ENCODE measurements around the gene SOX13. TPM values are rescaled to one million over a fixed set of nuclear protein-coding genes. Genes with fewer than 3 reads are reported as not detected.

Gene SOX13
- total RNA-seq, 2 experiments from 2014 or later = 0.10 to 0.17 TPM

DNA sequence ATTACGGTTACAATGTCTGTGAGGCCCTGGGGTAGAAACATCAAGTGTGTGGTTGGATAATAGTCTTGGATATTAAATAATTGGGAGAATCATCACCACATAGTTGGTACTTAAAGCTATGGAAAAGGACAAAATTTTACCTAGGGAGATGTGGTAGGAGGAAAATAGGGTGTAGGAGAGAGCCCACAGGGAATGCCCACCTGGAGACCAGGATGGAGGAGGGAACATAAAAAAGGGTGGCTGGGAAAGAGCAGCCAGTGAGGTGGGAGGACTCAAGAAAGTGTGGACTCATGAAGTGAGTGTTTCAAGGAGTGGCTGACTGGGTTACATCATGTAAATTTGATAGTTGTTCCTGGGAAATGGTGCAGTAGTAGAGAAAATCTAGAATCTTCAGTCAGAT lies 3.0 kb upstream of the SOX13 start:
- H3K9me3 Mint-ChIP-seq = no peaks in the 10 kb centered on the region
- intact Hi-C loops (cut with micrococcal nuclease) = no loop called here
- H3K27me3 Mint-ChIP-seq (ENCODE audit: low read depth) = peaks cover 36% of the 10 kb centered on the region
- no peak for DNase-seq
- H3K4me3 Mint-ChIP-seq = no peak overlapping the region
- peaks cover 18% of the 10 kb centered on the region for H3K4me1 Mint-ChIP-seq (ENCODE audit: low read depth)
- H3K27ac Mint-ChIP-seq = no peak overlapping the region
- CTCF ChIA-PET = interaction anchor here (1.1 kb wide), 2 partner anchors 70 to 137 kb away, joined by 3 to 6 read pairs; no protein-coding TSS in a partner anchor
- H3K36me3 Mint-ChIP-seq (ENCODE audit: low read depth) = no peaks in the 10 kb centered on the region

GRCh38 chr1:204070895-204071294 lies 2.0 kb upstream of the SOX13 start:
- Mint-ChIP-seq H3K27ac (no peak overlapping the region), H3K4me1 (ENCODE audit: low read depth) (peaks cover 19% of the 10 kb centered on the region), H3K9me3 (no peaks in the 10 kb centered on the region), H3K4me3 (no peak overlapping the region), H3K27me3 (ENCODE audit: low read depth) (peaks cover 46% of the 10 kb centered on the region), H3K36me3 (ENCODE audit: low read depth) (no peaks in the 10 kb centered on the region)
- CTCF ChIA-PET = interaction anchor here (0.5 to 1.1 kb wide), 4 partner anchors 11 to 199 kb away, joined by 3 to 6 read pairs (median 4); no protein-coding TSS in a partner anchor
- intact Hi-C loops (cut with micrococcal nuclease) = no loop called here
- no peak for DNase-seq

GRCh38 chr1:204073837-204074273 lies 940 bp downstream of the SOX13 start:
- H3K4me3 Mint-ChIP-seq = peak overlapping the region; percentile 60
- CTCF ChIA-PET = no interaction called here

GRCh38 chr1:204074274-204075138 lies 1.6 kb downstream of the SOX13 start:
- Mint-ChIP-seq H3K36me3 (ENCODE audit: low read depth) (no peaks in the 10 kb centered on the region), H3K4me1 (ENCODE audit: low read depth) (peaks cover 18% of the 10 kb centered on the region), H3K27ac (no peak overlapping the region), H3K4me3 (peak overlapping the region; percentile 60), H3K9me3 (no peaks in the 10 kb centered on the region), H3K27me3 (ENCODE audit: low read depth) (peaks cover 65% of the 10 kb centered on the region)
- CTCF ChIA-PET = no interaction called here
- peak; percentile 8 for DNase-seq
- intact Hi-C loops (cut with micrococcal nuclease) = no loop called here

More at GRCh38 chr1:204073837-204074273, 940 bp downstream of the SOX13 start:
- no peak overlapping the region for H3K27ac Mint-ChIP-seq
- peaks cover 18% of the 10 kb centered on the region for H3K4me1 Mint-ChIP-seq (ENCODE audit: low read depth)
- H3K36me3 Mint-ChIP-seq (ENCODE audit: low read depth) = no peaks in the 10 kb centered on the region
- peaks cover 65% of the 10 kb centered on the region for H3K27me3 Mint-ChIP-seq (ENCODE audit: low read depth)
- H3K9me3 Mint-ChIP-seq = no peaks in the 10 kb centered on the region
- intact Hi-C loops (cut with micrococcal nuclease) = no loop called here
- DNase-seq = no peak

GRCh38 chr1:204075139-204075521 lies 2.2 kb downstream of the SOX13 start:
- H3K27me3 Mint-ChIP-seq (ENCODE audit: low read depth) = peaks cover 65% of the 10 kb centered on the region
- intact Hi-C loops (cut with micrococcal nuclease) = no loop called here
- no peak overlapping the region for H3K27ac Mint-ChIP-seq
- DNase-seq = no peak
- H3K36me3 Mint-ChIP-seq (ENCODE audit: low read depth) = no peaks in the 10 kb centered on the region
- no peaks in the 10 kb centered on the region for H3K9me3 Mint-ChIP-seq
- H3K4me3 Mint-ChIP-seq = peak overlapping the region; percentile 48
- H3K4me1 Mint-ChIP-seq (ENCODE audit: low read depth) = peaks cover 18% of the 10 kb centered on the region
- CTCF ChIA-PET = no interaction called here

DNA sequence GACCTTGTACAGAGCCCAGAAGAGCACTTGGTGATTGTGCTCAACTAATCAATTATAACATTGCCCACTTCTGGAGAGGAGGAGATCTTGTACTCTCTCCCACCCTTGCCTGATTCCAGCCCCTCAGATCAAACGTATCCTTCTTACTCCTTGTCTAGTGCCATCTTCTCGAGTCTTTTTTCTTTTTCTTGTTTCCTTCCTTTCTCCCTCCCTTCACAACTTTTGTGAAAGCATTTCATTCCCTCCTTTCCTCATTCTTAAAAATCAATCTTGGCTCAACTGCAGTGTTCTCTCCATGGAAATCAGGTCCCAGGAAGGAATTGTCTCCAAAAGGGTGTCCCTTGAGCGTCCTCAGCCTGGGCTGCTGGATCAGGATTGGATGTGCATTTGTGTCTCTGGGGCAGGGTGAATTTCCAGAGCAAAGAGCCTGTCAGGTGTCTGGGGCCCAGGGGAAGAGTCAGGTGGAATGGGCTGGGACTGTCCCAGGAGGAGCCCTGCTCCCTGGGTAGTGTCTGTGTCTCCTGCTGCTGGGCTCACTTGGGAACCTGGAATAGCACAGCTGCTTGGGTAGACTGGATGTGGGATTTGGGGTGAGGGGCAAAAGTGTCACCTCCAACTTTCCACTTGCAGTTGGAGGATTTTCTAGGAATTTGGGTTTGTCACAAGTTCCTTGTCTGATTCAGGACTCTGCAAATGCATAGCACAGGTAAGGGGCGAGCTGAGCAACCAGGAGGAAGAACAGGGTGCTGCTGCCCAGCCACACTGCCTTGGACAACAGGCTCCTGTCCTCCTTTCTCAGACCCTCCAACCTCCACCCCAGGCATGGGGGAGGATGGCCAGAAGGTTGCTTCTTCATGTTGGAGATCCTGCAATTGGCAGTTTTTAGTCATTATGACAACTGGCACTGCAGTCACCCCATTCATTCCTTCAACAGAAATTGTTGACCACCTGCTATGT lies 3.3 kb downstream of the SOX13 start:
- no peak for DNase-seq
- no peak overlapping the region for H3K27ac Mint-ChIP-seq
- CTCF ChIA-PET = no interaction called here
- no peaks in the 10 kb centered on the region for H3K36me3 Mint-ChIP-seq (ENCODE audit: low read depth)
- no peak overlapping the region for H3K4me3 Mint-ChIP-seq
- H3K4me1 Mint-ChIP-seq (ENCODE audit: low read depth) = peaks cover 18% of the 10 kb centered on the region
- no peaks in the 10 kb centered on the region for H3K9me3 Mint-ChIP-seq
- peaks cover 61% of the 10 kb centered on the region for H3K27me3 Mint-ChIP-seq (ENCODE audit: low read depth)
- intact Hi-C loops (cut with micrococcal nuclease) = no loop called here

DNA sequence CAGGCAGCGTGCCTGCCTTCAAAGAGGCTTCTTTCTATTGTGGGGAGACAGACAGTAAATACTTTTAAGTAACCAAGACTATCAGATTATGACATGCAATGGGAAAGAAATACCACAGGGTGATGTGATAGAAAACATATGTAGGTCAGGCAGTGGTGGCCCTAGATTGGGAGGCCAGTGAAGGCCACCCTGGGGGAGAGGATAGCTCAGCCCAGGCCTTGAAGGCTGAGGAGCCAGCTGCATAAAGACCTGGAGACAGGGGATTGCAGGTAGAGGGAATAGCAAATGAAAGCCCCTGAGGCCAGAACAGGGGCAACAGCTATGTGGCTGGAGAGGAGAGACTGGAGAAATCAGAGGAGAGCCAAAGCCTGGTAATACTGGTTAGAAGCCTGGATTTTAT lies 4.0 kb downstream of the SOX13 start:
- Mint-ChIP-seq H3K27ac (no peak overlapping the region), H3K4me3 (no peak overlapping the region), H3K36me3 (ENCODE audit: low read depth) (no peaks in the 10 kb centered on the region), H3K27me3 (ENCODE audit: low read depth) (peaks cover 55% of the 10 kb centered on the region), H3K4me1 (ENCODE audit: low read depth) (peaks cover 18% of the 10 kb centered on the region), H3K9me3 (no peaks in the 10 kb centered on the region)
- DNase-seq = no peak
- intact Hi-C loops (cut with micrococcal nuclease) = no loop called here
- CTCF ChIA-PET = no interaction called here

DNA sequence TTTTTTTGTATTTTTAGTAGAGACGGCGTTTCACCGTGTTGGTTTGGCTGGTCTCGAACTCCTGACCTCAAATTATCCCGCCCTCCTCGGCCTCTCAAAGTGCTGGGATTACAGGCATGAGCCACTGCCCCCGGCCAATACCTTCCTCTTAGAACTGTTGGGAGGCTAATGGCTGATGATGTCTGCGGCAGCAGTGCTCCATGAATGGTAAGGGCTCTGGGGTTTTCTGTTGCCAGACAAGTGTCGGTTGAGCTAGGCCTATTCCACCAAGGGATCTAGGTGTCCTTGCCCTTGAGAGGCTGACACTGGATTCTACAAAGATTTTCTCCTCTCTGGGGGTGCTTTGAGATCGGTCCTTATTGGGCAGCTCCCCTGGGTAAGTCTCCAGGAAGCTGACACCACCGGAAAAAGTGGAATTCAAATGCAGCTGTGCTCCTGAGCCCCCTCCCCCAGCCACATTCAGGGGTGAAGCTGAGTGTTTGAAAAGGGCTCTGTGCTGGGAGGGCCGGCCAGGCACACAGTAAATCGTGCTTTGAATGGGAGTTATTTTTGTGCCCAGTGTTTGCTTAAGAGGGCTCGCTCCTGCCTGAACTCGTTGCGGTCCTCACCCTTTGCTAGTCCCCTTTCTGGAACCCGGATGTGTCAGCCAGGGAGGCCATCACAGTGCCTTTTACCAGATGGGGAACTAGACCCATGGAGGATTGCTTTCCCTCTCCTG lies 5.2 kb downstream of the SOX13 start:
- CTCF ChIA-PET = interaction anchor here (0.5 kb wide), 1 partner anchor 9 kb away, joined by 3 read pairs; no protein-coding TSS in a partner anchor
- H3K4me3 Mint-ChIP-seq = no peak overlapping the region

GRCh38 chr1:204079608-204079999 lies 6.7 kb downstream of the SOX13 start:
- Mint-ChIP-seq H3K4me3 (no peak overlapping the region), H3K9me3 (no peaks in the 10 kb centered on the region), H3K27me3 (ENCODE audit: low read depth) (peaks cover 31% of the 10 kb centered on the region), H3K4me1 (ENCODE audit: low read depth) (peaks cover 8% of the 10 kb centered on the region), H3K36me3 (ENCODE audit: low read depth) (no peaks in the 10 kb centered on the region), H3K27ac (no peak overlapping the region)
- CTCF ChIA-PET = no interaction called here
- DNase-seq = no peak
- intact Hi-C loops (cut with micrococcal nuclease) = no loop called here

More for the DNA sequence above, 5.2 kb downstream of the SOX13 start:
- Mint-ChIP-seq H3K27ac (no peak overlapping the region), H3K4me1 (ENCODE audit: low read depth) (peaks cover 16% of the 10 kb centered on the region), H3K27me3 (ENCODE audit: low read depth) (peaks cover 42% of the 10 kb centered on the region), H3K36me3 (ENCODE audit: low read depth) (no peaks in the 10 kb centered on the region), H3K9me3 (no peaks in the 10 kb centered on the region)
- intact Hi-C loops (cut with micrococcal nuclease) = no loop called here
- no peak for DNase-seq

DNA sequence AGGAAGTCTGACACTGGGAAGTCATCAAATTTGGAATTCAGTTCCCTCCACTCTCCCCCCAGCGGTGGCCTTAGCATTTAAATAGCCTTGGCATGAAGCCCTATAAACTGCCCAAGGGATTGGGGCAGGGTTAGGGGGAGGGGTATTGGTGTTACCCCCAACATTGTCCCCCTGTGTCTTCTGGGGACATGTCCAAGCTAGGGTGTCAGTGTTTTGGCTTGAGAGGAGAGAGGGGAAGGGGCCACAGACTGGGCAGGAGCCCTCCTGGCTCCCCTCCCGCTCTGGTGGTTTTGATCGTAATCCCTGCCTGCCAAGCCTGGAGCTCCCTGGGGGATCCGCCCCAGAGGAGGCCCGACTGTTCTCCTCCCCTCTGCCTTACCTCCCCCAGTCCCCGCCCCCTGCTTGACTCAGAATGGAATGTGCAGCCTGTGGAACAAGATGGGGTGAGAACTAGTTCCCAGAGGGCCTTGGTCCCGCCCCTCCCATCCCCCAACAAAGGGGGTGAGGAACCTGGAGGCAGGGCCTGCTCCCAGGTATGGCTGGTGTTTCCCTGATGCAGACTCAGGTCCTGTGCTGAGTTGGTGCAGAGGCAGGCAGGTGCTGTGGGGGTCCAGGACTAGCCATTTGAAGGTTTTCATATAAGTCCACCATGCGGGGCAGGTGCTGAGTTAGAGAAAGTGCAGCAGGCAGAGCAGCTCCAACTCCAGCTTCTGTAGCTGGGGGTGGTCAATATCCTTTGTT lies 7.4 kb downstream of the SOX13 start:
- CTCF ChIA-PET = no interaction called here
- H3K36me3 Mint-ChIP-seq (ENCODE audit: low read depth) = no peaks in the 10 kb centered on the region
- no peak overlapping the region for H3K27ac Mint-ChIP-seq

DNA sequence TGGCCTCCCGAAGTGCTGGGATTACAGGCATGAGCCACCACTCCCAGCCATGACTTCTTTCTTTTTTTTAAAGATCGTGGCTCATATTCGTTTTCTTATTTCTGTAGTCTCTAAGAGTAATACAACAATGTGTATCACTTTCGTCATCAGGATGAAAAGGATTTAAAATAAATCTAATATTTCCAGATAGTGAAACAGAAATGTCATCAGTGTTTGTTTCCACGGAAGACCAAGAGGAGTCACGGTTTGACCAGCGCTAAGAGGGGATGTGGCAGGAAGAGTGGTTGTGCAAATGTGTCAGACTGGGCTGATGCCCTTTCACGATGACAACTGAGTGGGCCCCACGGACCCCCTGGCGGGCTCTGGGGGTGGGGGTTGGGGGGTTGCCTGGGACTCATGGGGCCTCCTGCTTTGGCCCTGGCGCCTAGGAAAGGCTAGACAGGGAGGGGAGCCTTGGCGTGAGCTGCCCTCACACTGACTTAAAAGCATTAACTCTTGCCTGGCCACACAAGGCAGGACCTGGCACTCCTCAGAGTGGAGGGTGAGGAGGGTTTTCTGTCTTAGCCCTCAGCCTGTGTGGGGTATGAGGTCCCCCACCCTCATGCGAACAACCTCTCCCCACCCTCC lies 8.4 kb downstream of the SOX13 start:
- Mint-ChIP-seq H3K4me1 (ENCODE audit: low read depth) (no peaks in the 10 kb centered on the region), H3K9me3 (no peaks in the 10 kb centered on the region), H3K27me3 (ENCODE audit: low read depth) (peaks cover 16% of the 10 kb centered on the region), H3K27ac (no peak overlapping the region), H3K4me3 (no peak overlapping the region), H3K36me3 (ENCODE audit: low read depth) (no peaks in the 10 kb centered on the region)
- DNase-seq = no peak
- intact Hi-C loops (cut with micrococcal nuclease) = no loop called here
- CTCF ChIA-PET = no interaction called here

More for the DNA sequence above, 7.4 kb downstream of the SOX13 start:
- DNase-seq = no peak
- intact Hi-C loops (cut with micrococcal nuclease) = no loop called here
- Mint-ChIP-seq H3K9me3 (no peaks in the 10 kb centered on the region), H3K27me3 (ENCODE audit: low read depth) (peaks cover 24% of the 10 kb centered on the region), H3K4me3 (no peak overlapping the region), H3K4me1 (ENCODE audit: low read depth) (peaks cover under 1% of the 10 kb centered on the region)

Data from activated naive CD4-positive, alpha-beta T cell treated with anti-CD3 and anti-CD28 coated beads for 36 hours (primary cell).